SK-N-SH treated with all-trans-retinoic acid at 6 μM for 48 hours (cell line): ENCODE data around the gene ILKAP.

Experiments
- ATAC-seq: fragments of 200-7000 bp; cut with Tn5 transposase; 3 replicates; pipeline ENCODE4 v1.9.1; 2020; ENCODE audit warnings: mild to moderate bottlenecking, moderate library complexity
- BACH2 ChIP-seq: fragments of 250-450 bp; sonication (Bioruptor Pico); IDR thresholded peaks from 2 replicates; pipeline ENCODE4 v1.9.0; 2021; ENCODE audit warnings: mild to moderate bottlenecking, borderline replicate concordance
- CSDC2 ChIP-seq: fragments of 250-450 bp; sonication (Bioruptor Pico); IDR thresholded peaks from 2 replicates; pipeline ENCODE4 v1.5.0; 2020; ENCODE audit warnings: mild to moderate bottlenecking, moderate library complexity
- ESRRG ChIP-seq: fragments of 250-450 bp; sonication (Bioruptor Pico); IDR thresholded peaks from 2 replicates; pipeline ENCODE4 v1.6.1; 2021; ENCODE audit warnings: mild to moderate bottlenecking
- OSR1 ChIP-seq: fragments of 250-450 bp; sonication (Bioruptor Pico); IDR thresholded peaks from 2 replicates; pipeline ENCODE4 v1.8.0; 2022; ENCODE audit warnings: moderate library complexity, mild to moderate bottlenecking, inconsistent platforms
- POU6F1 ChIP-seq: fragments of 250-450 bp; sonication (Bioruptor Pico); IDR thresholded peaks from 2 replicates; pipeline ENCODE4 v1.8.0; 2021; ENCODE audit warnings: low read depth, mild to moderate bottlenecking, moderate library complexity, borderline replicate concordance
- PPARA ChIP-seq: fragments of 250-450 bp; sonication (Bioruptor Pico); IDR thresholded peaks from 2 replicates; pipeline ENCODE4 v1.5.0; 2020; ENCODE audit warnings: mild to moderate bottlenecking, borderline replicate concordance
- ZC3H10 ChIP-seq: fragments of 250-450 bp; sonication (Bioruptor Pico); IDR thresholded peaks from 2 replicates; pipeline ENCODE4 v1.5.1; 2021; ENCODE audit warnings: mild to moderate bottlenecking, moderate library complexity
- ZFP3 ChIP-seq: fragments of 250-450 bp; sonication (Bioruptor Pico); IDR thresholded peaks from 2 replicates; pipeline ENCODE4 v1.5.0; 2020; ENCODE audit warnings: mild to moderate bottlenecking, moderate library complexity
- ZFP30 ChIP-seq: fragments of 450-650 bp; formaldehyde crosslinking; IDR thresholded peaks from 2 replicates; pipeline ENCODE4 v1.5.0; 2022; ENCODE audit warnings: mild to moderate bottlenecking, moderate library complexity
- ZNF565 ChIP-seq: fragments of 450-650 bp; formaldehyde crosslinking; conservative IDR thresholded peaks from 2 replicates; pipeline ENCODE4 v1.5.0; 2020; ENCODE audit warnings: low read depth, mild to moderate bottlenecking, moderate library complexity
- ZNF70 ChIP-seq: fragments of 450-650 bp; formaldehyde crosslinking; IDR thresholded peaks from 2 replicates; pipeline ENCODE4 v1.5.0; 2020; ENCODE audit warnings: mild to moderate bottlenecking, moderate library complexity
- ZNF8 ChIP-seq: fragments of 450-650 bp; formaldehyde crosslinking; IDR thresholded peaks from 2 replicates; pipeline ENCODE4 v1.5.0; 2020; ENCODE audit warnings: mild to moderate bottlenecking, moderate library complexity
- TF ChIP-seq, protein P1 (sequence below): fragments of 250-450 bp; sonication (Bioruptor Pico); IDR thresholded peaks from 2 replicates; pipeline ENCODE4 v1.5.0; 2020; ENCODE audit warnings: mild to moderate bottlenecking, moderate library complexity

The ILKAP gene, protein sequence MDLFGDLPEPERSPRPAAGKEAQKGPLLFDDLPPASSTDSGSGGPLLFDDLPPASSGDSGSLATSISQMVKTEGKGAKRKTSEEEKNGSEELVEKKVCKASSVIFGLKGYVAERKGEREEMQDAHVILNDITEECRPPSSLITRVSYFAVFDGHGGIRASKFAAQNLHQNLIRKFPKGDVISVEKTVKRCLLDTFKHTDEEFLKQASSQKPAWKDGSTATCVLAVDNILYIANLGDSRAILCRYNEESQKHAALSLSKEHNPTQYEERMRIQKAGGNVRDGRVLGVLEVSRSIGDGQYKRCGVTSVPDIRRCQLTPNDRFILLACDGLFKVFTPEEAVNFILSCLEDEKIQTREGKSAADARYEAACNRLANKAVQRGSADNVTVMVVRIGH

GRCh38 chr2:238203094-238203972 lies at the start of gene ILKAP:
TSS of gene ILKAP (minus strand) at chr2:238203695. CDS start at chr2:238203553, 142 bp downstream.
- peak; percentile 99 for ATAC-seq

DNA sequence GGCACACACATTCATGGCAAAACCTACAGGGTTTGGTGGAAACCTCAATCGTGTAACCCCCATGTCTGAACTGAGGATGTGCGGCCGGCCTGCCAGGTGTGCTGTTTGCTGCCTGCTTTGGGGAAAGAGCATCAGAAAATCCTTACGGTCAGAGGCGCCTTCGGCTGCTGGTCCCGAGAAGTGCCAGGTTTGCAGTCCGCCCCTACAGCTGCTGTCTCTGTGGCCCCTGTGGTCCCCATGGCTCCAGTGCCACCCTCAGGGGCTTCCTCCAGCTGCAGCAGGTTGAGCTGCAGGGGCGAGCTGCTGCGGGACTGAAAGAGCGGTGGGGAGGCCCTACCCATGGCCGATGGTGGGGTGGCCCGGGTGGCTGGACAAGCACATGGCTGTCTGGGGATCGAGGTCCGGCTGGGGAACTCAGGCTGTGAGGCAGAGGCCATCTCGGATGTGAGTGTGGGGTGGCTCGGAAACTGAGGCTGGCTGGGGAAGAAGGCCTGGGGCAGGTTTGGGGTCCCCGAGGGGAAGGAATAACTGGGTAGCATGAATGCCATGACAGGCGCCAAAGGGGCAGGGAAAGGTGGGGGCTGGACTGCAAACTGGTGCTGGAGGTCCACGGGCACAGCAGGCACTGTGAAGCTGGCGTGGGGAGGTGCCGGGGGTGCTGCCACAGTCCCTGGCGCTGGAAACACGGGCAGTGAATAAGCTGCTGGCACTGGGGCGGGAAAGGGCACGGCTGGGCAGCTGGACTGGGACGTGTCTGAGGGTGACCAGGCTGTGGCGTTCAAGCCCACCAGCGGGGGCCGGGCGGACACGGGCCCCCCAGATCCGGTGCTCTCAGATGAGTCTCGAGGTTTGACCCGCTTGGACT lies 49.5 kb upstream of the ILKAP start:
- no peak for ATAC-seq
- TF ChIP-seq ESRRG (CRISPR knock-in tag) (no peak), ZNF565 (no peak)

More at GRCh38 chr2:238203094-238203972, at the start of gene ILKAP:
- TF ChIP-seq ZFP3 (no peak), CSDC2 (CRISPR knock-in tag) (0 out of 2 replicates have a peak, but pooled peaks have one; percentile 35)
- TF ChIP-seq, protein P1, sequence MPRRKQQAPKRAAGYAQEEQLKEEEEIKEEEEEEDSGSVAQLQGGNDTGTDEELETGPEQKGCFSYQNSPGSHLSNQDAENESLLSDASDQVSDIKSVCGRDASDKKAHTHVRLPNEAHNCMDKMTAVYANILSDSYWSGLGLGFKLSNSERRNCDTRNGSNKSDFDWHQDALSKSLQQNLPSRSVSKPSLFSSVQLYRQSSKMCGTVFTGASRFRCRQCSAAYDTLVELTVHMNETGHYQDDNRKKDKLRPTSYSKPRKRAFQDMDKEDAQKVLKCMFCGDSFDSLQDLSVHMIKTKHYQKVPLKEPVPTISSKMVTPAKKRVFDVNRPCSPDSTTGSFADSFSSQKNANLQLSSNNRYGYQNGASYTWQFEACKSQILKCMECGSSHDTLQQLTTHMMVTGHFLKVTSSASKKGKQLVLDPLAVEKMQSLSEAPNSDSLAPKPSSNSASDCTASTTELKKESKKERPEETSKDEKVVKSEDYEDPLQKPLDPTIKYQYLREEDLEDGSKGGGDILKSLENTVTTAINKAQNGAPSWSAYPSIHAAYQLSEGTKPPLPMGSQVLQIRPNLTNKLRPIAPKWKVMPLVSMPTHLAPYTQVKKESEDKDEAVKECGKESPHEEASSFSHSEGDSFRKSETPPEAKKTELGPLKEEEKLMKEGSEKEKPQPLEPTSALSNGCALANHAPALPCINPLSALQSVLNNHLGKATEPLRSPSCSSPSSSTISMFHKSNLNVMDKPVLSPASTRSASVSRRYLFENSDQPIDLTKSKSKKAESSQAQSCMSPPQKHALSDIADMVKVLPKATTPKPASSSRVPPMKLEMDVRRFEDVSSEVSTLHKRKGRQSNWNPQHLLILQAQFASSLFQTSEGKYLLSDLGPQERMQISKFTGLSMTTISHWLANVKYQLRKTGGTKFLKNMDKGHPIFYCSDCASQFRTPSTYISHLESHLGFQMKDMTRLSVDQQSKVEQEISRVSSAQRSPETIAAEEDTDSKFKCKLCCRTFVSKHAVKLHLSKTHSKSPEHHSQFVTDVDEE (CRISPR knock-in tag): 0 out of 2 replicates have a peak, but pooled peaks have one; percentile 17

DNA sequence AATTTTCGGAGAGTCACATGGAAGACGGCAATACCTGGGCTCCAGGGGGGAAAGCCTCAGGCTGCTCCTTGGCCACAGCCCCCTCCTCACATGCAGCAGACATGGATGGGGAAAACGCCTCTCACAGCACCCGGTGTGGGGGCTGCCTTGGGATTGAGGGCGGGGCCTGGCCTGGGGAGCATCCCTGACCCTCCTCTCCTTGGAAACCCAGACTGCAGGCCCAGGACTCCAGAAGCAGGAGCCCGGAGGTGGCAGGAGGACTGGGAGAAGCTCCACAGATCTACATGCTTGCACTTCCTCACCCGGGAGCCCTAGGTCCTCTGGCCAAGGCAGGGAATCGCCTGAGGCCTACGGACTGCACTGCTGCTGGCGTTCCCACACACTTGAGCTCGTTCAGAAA lies 48.5 kb upstream of the ILKAP start:
- no peak for ATAC-seq
- no peak for TF ChIP-seq ZFP30 (CRISPR knock-in tag)
- TF ChIP-seq ZNF8 (CRISPR knock-in tag): no peak
- no peak for TF ChIP-seq PPARA (CRISPR knock-in tag)
- TF ChIP-seq OSR1 (CRISPR knock-in tag): no peak
- no peak for TF ChIP-seq ZC3H10 (CRISPR knock-in tag)

DNA sequence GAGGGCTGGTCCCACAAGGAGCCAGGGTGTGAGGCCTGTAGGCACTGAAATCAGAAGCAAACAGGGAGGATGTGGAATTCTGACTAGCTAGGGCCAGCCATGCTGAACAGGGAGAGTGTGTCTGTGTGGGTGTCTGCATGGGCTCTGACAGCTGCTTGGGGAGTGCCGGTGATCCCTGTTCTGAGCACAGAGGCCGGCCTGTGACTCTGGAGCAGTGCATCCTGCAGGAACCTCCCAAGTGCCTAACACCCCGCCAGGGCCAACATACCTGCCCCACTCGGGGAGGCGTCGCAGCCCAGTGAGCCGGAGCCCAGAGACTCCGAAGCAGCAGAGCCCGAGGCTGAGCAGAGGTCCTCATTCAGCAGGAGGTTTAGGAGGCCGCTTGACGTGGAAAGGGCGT lies 47.8 kb upstream of the ILKAP start:
- no peak for ATAC-seq

GRCh38 chr2:238250896-238251295 lies 47.4 kb upstream of the ILKAP start:
- no peak for TF ChIP-seq CSDC2 (CRISPR knock-in tag)
- ATAC-seq: no peak

More for the DNA sequence above, 47.8 kb upstream of the ILKAP start:
- no peak for TF ChIP-seq ZNF70 (CRISPR knock-in tag)
- TF ChIP-seq ZNF565: no peak
- TF ChIP-seq POU6F1 (CRISPR knock-in tag): no peak

GRCh38 chr2:238247841-238248453 lies 44.5 kb upstream of the ILKAP start:
- TF ChIP-seq ZC3H10 (CRISPR knock-in tag) (no peak), POU6F1 (CRISPR knock-in tag) (no peak), BACH2 (CRISPR knock-in tag) (no peak), ESRRG (CRISPR knock-in tag) (no peak), ZFP3 (no peak)
- TF ChIP-seq, protein P1 (CRISPR knock-in tag): no peak
- TF ChIP-seq, all 23 proteins: peak for 0
- no peak for ATAC-seq
